COLO668 (cell line): ENCODE data around the gene OR9K2.
"Not testable (repeated sequence)": the region's sequence is repeated elsewhere in the genome, so short reads cannot be mapped to it uniquely, and the experiment has no call there.

Source experiments
- DNase-seq: peaks from one replicate; lab custom pipeline; 2025; ENCODE audit not compliant: unreplicated experiment; lab: John Stamatoyannopoulos, UW

Gene OR9K2, protein sequence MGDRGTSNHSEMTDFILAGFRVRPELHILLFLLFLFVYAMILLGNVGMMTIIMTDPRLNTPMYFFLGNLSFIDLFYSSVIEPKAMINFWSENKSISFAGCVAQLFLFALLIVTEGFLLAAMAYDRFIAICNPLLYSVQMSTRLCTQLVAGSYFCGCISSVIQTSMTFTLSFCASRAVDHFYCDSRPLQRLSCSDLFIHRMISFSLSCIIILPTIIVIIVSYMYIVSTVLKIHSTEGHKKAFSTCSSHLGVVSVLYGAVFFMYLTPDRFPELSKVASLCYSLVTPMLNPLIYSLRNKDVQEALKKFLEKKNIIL

GRCh38 chr12:55126106-55126505 is at the start of gene OR9K2:
Gene OR9K2 (plus strand): TSS chr12:55126406. CDS start chr12:55129835, 3,429 bp downstream.
- DNase-seq = no peak

DNA sequence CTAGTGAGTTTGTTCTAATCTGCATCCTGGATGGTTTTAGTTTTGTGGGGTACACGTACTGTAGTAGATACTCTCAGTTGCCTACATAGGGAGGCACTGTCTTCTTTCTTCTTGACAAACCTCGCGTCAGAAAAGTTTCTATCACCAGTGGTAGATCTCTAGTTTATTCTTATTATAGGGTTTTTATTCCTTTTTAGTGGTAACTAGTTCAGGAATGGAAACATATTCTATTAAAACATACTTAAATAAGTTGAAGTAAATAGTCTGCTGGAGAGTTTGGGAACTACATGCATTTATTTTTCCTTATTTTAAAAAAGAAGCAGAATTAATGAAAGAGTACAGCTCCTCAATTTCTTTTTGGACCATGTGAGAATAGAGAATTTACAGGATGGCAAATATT is 33.6 kb upstream of the OR9K2 start:
- no peak for DNase-seq

GRCh38 chr12:55112378-55112875 is 13.8 kb upstream of the OR9K2 start:
- DNase-seq = no peak

DNA sequence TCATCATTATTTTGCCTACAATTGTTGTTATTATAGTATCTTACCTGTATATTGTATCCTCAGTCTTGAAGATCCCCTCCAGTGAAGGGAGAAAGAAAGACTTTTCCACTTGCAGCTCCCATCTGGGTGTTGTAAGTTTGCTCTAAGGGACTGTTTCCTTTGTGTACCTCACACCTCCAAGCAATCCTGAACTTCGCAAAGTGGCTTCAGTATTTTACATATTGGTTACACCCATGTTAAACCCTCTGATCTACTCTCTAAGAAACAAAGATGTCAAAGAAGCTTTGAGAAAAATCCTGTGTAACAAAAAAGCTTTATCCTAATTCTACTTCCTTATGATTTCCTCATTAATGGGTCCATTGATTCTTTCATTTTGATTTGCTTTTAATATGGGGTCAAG is 10.1 kb upstream of the OR9K2 start:
- DNase-seq = no peak

GRCh38 chr12:55132816-55133215 is 6.6 kb downstream of the OR9K2 start:
- no peak for DNase-seq

DNA sequence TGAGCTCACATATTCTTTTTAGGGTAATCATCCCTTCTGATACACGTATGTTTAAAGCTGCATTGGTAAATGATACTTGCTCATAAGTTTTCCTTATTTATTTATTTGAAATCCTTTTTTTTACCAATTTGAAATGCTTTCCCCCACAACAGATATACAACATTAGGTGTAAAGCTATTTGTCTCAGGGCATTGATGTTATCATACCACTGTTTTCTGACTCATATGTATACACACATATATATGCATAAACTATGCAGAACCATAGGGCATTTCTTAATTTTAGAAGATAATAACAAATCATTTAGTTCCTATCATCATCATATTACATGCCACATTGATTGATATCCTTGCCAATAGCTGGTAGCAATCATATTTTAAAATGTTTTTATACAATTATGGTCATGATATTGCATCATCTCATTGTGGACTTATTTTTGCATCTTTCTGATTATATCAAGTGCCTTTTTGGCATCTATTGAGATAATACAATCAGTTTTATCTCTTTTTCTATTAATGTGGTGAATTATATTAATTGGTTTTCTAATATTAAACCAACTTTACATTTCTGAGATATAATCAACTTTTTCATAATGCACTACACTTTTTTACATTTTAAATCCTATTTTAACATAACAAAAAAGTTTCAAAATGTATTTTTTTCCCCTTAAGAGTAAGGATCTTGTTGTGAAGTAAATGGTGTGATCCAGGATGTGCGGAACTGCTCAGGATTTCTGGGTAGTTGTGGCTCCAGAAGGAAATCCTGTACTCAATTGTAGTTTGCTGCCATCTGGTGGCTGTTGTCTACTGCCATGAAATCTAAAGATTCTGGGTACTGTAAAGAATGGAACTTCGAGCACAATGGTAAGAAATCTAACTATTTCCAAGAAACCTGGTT is 16.7 kb downstream of the OR9K2 start:
- peak; percentile 16 for DNase-seq

- no peak for DNase-seq
Measured at GRCh38 chr12:55143566-55143870, 17.3 kb downstream of the OR9K2 start.

GRCh38 chr12:55167010-55167640 is 40.9 kb downstream of the OR9K2 start:
- DNase-seq = not testable (repeated sequence)

DNA sequence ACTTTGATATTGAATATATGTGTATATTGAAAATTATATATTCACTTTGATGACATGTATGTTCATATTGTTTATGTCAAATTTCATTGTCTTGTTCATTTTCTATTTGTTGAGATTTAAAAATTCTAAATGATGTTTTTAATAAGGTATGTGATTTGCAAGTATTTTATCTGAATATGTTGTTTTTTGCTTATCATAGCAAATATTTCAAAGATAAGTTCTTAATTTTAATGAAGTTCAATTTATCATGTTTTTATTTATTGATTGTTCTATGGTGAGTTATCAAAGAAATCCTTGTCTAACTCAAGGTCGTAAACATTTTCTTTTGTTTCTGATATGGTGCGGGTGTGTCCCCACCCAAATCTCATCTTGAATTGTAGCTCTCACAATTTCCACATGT is 45.2 kb downstream of the OR9K2 start:
- DNase-seq = no peak

GRCh38 chr12:55171846-55172245 is 45.6 kb downstream of the OR9K2 start:
- DNase-seq = not testable (repeated sequence)

- DNase-seq = no peak
Measured at GRCh38 chr12:55172686-55173085, 46.5 kb downstream of the OR9K2 start.

DNA sequence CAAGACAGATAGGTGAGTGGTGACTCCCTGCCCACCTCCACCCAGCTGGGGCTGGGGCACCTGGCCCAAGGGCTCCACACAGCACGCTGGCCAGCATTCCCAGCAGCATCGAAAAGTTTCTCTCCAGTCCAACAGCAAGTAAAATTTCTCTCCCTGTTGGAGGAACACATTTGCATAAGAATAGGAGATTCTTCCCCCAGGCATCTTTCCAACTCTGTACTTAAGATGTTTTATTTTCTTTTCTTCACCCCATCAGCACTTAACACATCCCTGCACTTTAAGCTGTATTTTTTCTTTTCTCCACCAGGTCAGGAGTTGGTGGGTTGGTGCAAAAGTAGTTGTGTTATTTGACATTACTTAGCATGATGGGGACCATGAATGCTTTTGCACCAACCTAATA is 47.2 kb downstream of the OR9K2 start:
- no peak for DNase-seq
